GM12874 (cell line): ENCODE results near the gene ZNF710.

ENCODE experiments used
- CTCF ChIP-seq: IDR thresholded peaks from 2 replicates; pipeline ENCODE4 v1.5.1; 2011; ENCODE audit warnings: low read depth, mild to moderate bottlenecking, control low read depth, low read length, moderate library complexity; ENCODE audit not compliant: insufficient read depth

Gene ZNF710

DNA sequence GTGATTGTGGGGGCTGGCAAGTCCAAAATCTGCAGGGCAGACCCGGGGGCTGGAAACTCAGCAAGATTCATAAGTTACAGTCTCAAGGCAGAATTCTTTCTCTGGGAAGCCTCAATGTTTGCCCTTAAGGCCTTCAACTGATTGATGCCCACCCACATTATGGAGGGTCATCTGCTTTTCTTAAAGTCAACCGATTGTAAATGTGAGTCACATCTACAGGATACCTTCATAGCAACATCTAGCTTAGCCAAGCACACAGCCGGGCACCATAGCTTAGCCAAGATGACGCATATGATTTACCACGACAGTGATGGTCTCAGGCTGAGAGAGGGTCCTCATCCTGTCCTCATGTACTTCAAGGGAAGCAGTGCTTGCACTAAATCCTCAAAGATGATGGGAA, 57.7 kb downstream of the ZNF710 start:
- TF ChIP-seq CTCF = no peak

DNA sequence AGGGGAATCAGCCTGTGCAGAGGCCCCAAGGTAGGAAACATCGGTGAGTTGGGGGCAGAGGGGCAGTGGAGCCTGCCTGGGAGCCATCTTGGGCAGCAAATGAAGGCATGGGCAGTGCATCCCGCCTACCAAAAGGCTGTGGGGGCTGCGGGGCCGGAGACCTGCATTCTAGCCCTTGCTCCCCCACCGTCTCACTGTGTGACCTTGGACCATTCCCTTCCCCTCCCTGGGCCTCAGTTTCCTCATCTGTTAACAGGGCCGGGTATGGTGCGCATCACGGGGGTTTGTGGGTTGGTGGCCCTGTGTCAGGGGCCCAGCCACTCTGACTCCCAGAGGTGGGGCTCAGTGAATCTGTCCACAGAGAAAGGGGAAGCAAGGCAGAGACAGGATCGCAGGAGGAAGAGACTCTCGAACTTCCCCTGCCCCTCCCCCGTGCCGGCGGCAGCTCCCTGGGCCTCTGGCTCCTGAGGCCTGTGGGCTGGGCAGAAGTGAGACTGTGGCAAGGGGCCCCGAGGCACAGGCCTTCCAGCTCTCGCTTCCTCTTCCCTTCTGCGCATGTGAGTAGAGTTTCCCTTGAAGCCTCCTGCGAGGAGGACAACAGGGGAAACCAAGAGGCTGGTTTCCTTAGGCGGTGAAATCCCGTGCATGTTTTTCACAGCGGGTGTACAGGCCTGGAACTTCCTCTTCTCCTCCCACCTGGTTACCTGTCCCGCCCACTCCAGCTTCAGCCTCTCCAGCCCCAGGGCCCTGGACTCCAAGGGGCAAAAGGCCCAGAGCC, 58.3 kb downstream of the ZNF710 start:
- TF ChIP-seq CTCF = no peak

DNA sequence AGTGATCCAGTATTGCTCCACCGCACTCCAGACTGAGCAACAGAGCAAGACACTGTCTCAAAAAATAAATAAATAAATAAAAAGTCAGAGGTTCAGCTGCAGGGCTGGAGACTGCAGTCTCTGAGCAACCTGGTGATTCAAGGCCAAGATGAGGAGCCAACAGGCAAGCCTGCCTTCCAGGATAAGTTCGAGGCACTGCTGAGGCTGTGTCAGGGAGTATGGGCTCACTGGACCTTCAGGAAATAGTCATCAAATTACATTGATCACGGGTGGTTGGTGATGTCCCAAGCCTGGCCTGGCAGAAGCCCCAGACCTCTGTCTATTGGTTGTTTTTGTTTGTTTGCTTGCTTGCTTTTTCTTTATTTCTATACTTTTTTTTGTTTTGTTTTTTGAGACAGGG, 59.7 kb downstream of the ZNF710 start:
- TF ChIP-seq CTCF = no peak

GRCh38 chr15:90062023-90062442, 60.9 kb downstream of the ZNF710 start:
- TF ChIP-seq CTCF = no peak

DNA sequence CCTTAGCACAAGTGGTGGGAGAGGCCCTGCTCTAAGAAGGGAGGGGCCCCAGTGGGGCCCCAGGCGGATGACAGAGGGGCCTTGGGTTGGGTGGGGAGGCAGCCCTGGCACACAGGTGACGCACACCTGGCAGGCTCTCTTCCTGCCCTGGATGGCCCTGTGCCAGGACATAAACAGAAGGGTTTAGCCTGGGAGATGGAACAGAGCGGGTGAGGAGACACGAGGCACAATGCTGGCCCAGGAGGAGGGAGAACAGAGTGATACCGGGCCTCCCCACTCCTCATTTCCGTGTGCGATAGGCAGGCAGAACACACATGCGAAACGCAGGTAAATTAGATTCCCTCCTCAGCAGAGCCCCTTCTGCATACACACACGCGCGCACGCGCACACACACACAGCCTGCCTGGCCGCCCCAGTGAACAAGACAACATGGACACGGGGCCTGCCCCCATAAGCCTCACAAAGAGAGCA, 61.4 kb downstream of the ZNF710 start:
- no peak for TF ChIP-seq CTCF

DNA sequence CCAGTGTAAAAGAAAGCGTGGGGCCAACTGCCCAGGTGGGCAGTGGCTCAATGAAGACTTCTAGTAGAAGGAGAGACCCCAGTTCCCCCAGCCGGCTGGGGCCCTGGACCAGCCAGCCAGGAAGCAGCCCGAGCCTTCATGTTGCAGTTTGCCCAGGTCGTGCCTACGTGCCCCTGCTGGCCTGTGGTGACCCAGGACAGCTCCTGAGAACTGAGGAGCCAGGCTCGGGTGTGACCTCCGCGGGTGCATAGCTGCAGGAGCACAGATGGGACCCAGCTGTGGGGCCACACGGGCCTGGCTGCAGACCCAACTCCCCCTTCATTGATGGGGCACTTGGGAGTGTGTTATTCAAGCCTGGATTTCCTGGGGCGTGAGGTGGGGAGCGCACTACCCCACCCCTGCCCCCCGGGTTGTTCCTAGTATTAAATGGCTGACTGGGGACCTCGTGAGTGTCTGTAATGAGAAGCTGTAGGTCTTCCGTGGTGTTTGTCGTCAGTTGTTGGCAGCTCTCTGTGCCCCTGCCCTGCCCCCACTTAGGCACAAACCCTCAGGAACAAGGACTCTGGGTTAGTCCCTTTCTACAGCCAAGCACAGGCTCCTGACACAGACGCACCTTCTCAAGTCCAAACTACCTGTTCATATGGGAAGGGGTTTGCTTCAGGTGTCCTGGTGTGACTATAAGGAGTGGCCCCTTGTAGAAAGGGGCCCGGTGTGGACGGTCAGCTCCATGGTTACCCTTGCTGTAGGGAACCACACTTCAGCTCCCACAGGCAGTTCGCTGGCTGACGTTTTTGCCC, 62.0 kb downstream of the ZNF710 start:
- no peak for TF ChIP-seq CTCF

GRCh38 chr15:90063770-90064247, 62.7 kb downstream of the ZNF710 start:
- no peak for TF ChIP-seq CTCF
